Measurements from ENCODE around the gene HPS4.

HPS4 gene

GRCh38 chr22:26481694-26482093 lies 1.9 kb downstream of the HPS4 start:
- H4K20me1 ChIP-seq (ENCODE audit: insufficient read depth, low read length): no peaks in the 10 kb centered on the region
- peaks cover 98% of the 10 kb centered on the region for H3K79me2 ChIP-seq (ENCODE audit: insufficient read depth, low read length)
- H3K4me1 ChIP-seq (ENCODE audit: insufficient read depth, low read length): peaks cover 91% of the 10 kb centered on the region
- ATAC-seq (ENCODE audit: insufficient read depth, low read depth) (no peak), DNase-seq (no peak)
- peak overlapping the region in 1 of 2 experiments; percentile 91; a peak in 2 of 4 replicates for H3K4me3 ChIP-seq (ENCODE audit: low read depth in 1 of 2, low read length in 2 of 2)
- peak overlapping the region; percentile 97 for H3K27ac ChIP-seq (ENCODE audit: low read length)
- H3K9ac ChIP-seq (ENCODE audit: low read depth, low read length): peak overlapping the region; percentile 80
- TF ChIP-seq EZH2 (IDR thresholded peaks at IDR 0.05; ENCODE audit: borderline replicate concordance, low read depth, low read length, severe bottlenecking) (no peak), CTCF (IDR thresholded peaks at IDR 0.05; ENCODE audit: borderline replicate concordance, extremely low read depth, low read length, poor library complexity, severe bottlenecking) (no peak)
- H3K4me2 ChIP-seq (ENCODE audit: insufficient read depth, low read length): peak overlapping the region; percentile 90
- peaks cover 37% of the 10 kb centered on the region for H3K36me3 ChIP-seq (ENCODE audit: insufficient read depth, low read length)
- H3K9me3 ChIP-seq (ENCODE audit: insufficient read depth, low read length, severe bottlenecking): no peaks in the 10 kb centered on the region
- no peak overlapping the region for H2AFZ ChIP-seq (ENCODE audit: low read depth, low read length)
- H3K27me3 ChIP-seq (ENCODE audit: insufficient read depth, low read length, poor library complexity): no peaks in the 10 kb centered on the region

- no peaks in the 10 kb centered on the region for H3K9me3 ChIP-seq (ENCODE audit: insufficient read depth, low read length, severe bottlenecking)
- H3K27ac ChIP-seq (ENCODE audit: low read length): peak overlapping the region; percentile 97
- peaks cover 89% of the 10 kb centered on the region for H3K4me1 ChIP-seq (ENCODE audit: insufficient read depth, low read length)
- no peak overlapping the region for H2AFZ ChIP-seq (ENCODE audit: low read depth, low read length)
- no peaks in the 10 kb centered on the region for H3K27me3 ChIP-seq (ENCODE audit: insufficient read depth, low read length, poor library complexity)
- peak overlapping the region; percentile 80 for H3K9ac ChIP-seq (ENCODE audit: low read depth, low read length)
- no peak for DNase-seq
- no peaks in the 10 kb centered on the region for H4K20me1 ChIP-seq (ENCODE audit: insufficient read depth, low read length)
- peak overlapping the region in 1 of 2 experiments; percentile 91; a peak in 3 of 4 replicates for H3K4me3 ChIP-seq (ENCODE audit: low read depth in 1 of 2, low read length in 2 of 2)
- ATAC-seq (ENCODE audit: insufficient read depth, low read depth): no peak
- peaks cover 39% of the 10 kb centered on the region for H3K36me3 ChIP-seq (ENCODE audit: insufficient read depth, low read length)
- TF ChIP-seq CTCF (IDR thresholded peaks at IDR 0.05; ENCODE audit: borderline replicate concordance, extremely low read depth, low read length, poor library complexity, severe bottlenecking) (no peak), EZH2 (IDR thresholded peaks at IDR 0.05; ENCODE audit: borderline replicate concordance, low read depth, low read length, severe bottlenecking) (no peak)
- H3K79me2 ChIP-seq (ENCODE audit: insufficient read depth, low read length): peaks cover 98% of the 10 kb centered on the region
- H3K4me2 ChIP-seq (ENCODE audit: insufficient read depth, low read length): peak overlapping the region; percentile 90
These were observed 2.4 kb downstream of the HPS4 start for GRCh38 chr22:26481112-26481693.

- peak overlapping the region; percentile 90 for H3K4me2 ChIP-seq (ENCODE audit: insufficient read depth, low read length)
- peaks cover 98% of the 10 kb centered on the region for H3K79me2 ChIP-seq (ENCODE audit: insufficient read depth, low read length)
- TF ChIP-seq CTCF (IDR thresholded peaks at IDR 0.05; ENCODE audit: borderline replicate concordance, extremely low read depth, low read length, poor library complexity, severe bottlenecking) (no peak), EZH2 (IDR thresholded peaks at IDR 0.05; ENCODE audit: borderline replicate concordance, low read depth, low read length, severe bottlenecking) (no peak)
- no peaks in the 10 kb centered on the region for H4K20me1 ChIP-seq (ENCODE audit: insufficient read depth, low read length)
- H2AFZ ChIP-seq (ENCODE audit: low read depth, low read length): peak overlapping the region; percentile 35; the same call in 1 of the 2 replicates
- H3K36me3 ChIP-seq (ENCODE audit: insufficient read depth, low read length): peaks cover 44% of the 10 kb centered on the region
- H3K27me3 ChIP-seq (ENCODE audit: insufficient read depth, low read length, poor library complexity): no peaks in the 10 kb centered on the region
- ATAC-seq (ENCODE audit: insufficient read depth, low read depth) (no peak), DNase-seq (no peak)
- H3K9ac ChIP-seq (ENCODE audit: low read depth, low read length): peak overlapping the region; percentile 80
- peak overlapping the region; percentile 7 to 91; a peak in 3 of 4 replicates for H3K4me3 ChIP-seq (ENCODE audit: low read depth in 1 of 2, low read length in 2 of 2)
- H3K9me3 ChIP-seq (ENCODE audit: insufficient read depth, low read length, severe bottlenecking): no peaks in the 10 kb centered on the region
- peak overlapping the region; percentile 97 for H3K27ac ChIP-seq (ENCODE audit: low read length)
- H3K4me1 ChIP-seq (ENCODE audit: insufficient read depth, low read length): peaks cover 85% of the 10 kb centered on the region
These were observed 3.0 kb downstream of the HPS4 start for GRCh38 chr22:26480611-26480932.
